HCT116 (cell line): ENCODE results near the gene FAM124B. TPM values are rescaled to one million over a fixed set of nuclear protein-coding genes. Genes with fewer than 3 reads are reported as not detected.
"Not testable (repeated sequence)": the region's sequence is repeated elsewhere in the genome, so short reads cannot be mapped to it uniquely, and the experiment has no call there.

ENCODE experiments used
- ATAC-seq: fragments of 200-7000 bp; cut with Tn5 transposase; 2 replicates; pipeline ENCODE4 v1.9.1; 2020; ENCODE audit warnings: mild to moderate bottlenecking, moderate library complexity
- BruUV-seq: library from RNA; stranded (reverse); fragments of 400-500 nt; replicated peaks from 2 replicates; lab custom pipeline; 2021; lab: Mats Ljungman, UMichigan
- CTCF ChIA-PET: fragments of 300-600 bp; sonication (Branson Sonifier 250); formaldehyde crosslinking; loops from one replicate; lab custom pipeline; 2021; ENCODE audit warnings: antibody characterized with exemption; lab: Charles Lee
- POLR2A ChIA-PET: fragments of 300-600, 350-600 bp; sonication (Branson Sonifier 250); formaldehyde crosslinking; loops from one replicate; lab custom pipeline; 2021; ENCODE audit warnings: antibody characterized with exemption; lab: Charles Lee
- RAD21 ChIA-PET, 2 experiments: fragments of 300-600 bp; sonication (Branson Sonifier 250); formaldehyde crosslinking; loops; one replicate each; lab custom pipeline; 2023; ENCODE audit warnings: low total read pairs in 2 of 2; ENCODE audit not compliant: uncharacterized antibody in 2 of 2, unreplicated experiment in 2 of 2, low non-redundant PET in 1 of 2; lab: Charles Lee
- DNase-seq: peaks from one replicate; pipeline ENCODE4 v3.0.0-alpha.2; 2010; ENCODE audit warnings: low read depth, low spot score
- H2AFZ ChIP-seq: fragments of 200-600 bp; shearing (Covaris generic), sonication (generic); 2 replicates; pipeline ENCODE4 v1.6.1; 2017; ENCODE audit warnings: low read depth, mixed run types, mixed read lengths, antibody characterized with exemption, low read length; ENCODE audit not compliant: poor library complexity, severe bottlenecking
- H3K27ac ChIP-seq: 2 replicates; pipeline ENCODE4 v1.5.1; 2012; ENCODE audit warnings: low read depth, low read length
- H3K27me3 ChIP-seq: fragments of 200-600 bp; sonication (generic); 2 replicates; pipeline ENCODE4 v1.6.1; 2016; ENCODE audit warnings: mixed run types, low read length, mixed read lengths; ENCODE audit not compliant: insufficient read depth
- H3K36me3 ChIP-seq, 2 experiments: fragments of 200-500 bp in 1 of 2; fragments of 200-600 bp in 1 of 2; sonication (Bioruptor generic) in 1 of 2; sonication (generic) in 1 of 2; 2 replicates each; pipeline versions ENCODE4 v1.5.1 to v1.6.1; 2014 to 2016; ENCODE audit warnings: low read length in 2 of 2, inconsistent platforms in 1 of 2, mixed read lengths in 1 of 2, mixed run types in 1 of 2; ENCODE audit not compliant: insufficient read depth in 2 of 2, control insufficient read depth in 1 of 2
- H3K4me1 ChIP-seq, 2 experiments: fragments of 200-600 bp in 1 of 2; sonication (generic) in 1 of 2; 2 replicates each; pipeline versions ENCODE4 v1.5.1 to v1.6.1; 2012 to 2017; ENCODE audit warnings: low read length in 2 of 2, inconsistent platforms in 1 of 2, mild to moderate bottlenecking in 1 of 2, mixed read lengths in 1 of 2, mixed run types in 1 of 2, moderate library complexity in 1 of 2; ENCODE audit not compliant: insufficient read depth in 2 of 2, control insufficient read depth in 1 of 2
- H3K4me2 ChIP-seq: fragments of 200-600 bp; sonication (generic); 2 replicates; pipeline ENCODE4 v1.6.1; 2017; ENCODE audit warnings: mixed run types, low read length, mixed read lengths
- H3K4me3 ChIP-seq, 2 experiments: fragments of 200-600 bp in 1 of 2; sonication (generic) in 1 of 2; replicated peaks in 1 of 2; 2 replicates each; pipeline ENCODE4 v1.5.1; 2011 to 2016; ENCODE audit warnings: low read length in 2 of 2, control low read depth in 1 of 2, low read depth in 1 of 2, mild to moderate bottlenecking in 1 of 2, mixed read lengths in 1 of 2, mixed run types in 1 of 2
- H3K79me2 ChIP-seq: fragments of 200-600 bp; sonication (generic); 2 replicates; pipeline ENCODE4 v1.6.1; 2017; ENCODE audit warnings: mild to moderate bottlenecking, mixed run types, low read length, moderate library complexity, mixed read lengths; ENCODE audit not compliant: insufficient read depth
- H3K9ac ChIP-seq: fragments of 200-600 bp; sonication (generic); 2 replicates; pipeline ENCODE4 v1.6.1; 2016; ENCODE audit warnings: low read length, mixed read lengths
- H3K9me2 ChIP-seq: fragments of 200-600 bp; sonication (generic), shearing (Covaris generic); 2 replicates; pipeline ENCODE4 v1.6.1; 2017; ENCODE audit warnings: mixed run types, mild to moderate bottlenecking, moderate library complexity; ENCODE audit not compliant: insufficient read depth
- H3K9me3 ChIP-seq, 2 experiments: fragments of 200-500 bp in 1 of 2; fragments of 200-600 bp in 1 of 2; sonication (Bioruptor generic) in 1 of 2; sonication (generic) in 1 of 2; 2 replicates each; pipeline ENCODE4 v1.6.1; 2014 to 2017; ENCODE audit warnings: low read length in 2 of 2, mixed read lengths in 2 of 2, inconsistent platforms in 1 of 2, low read depth in 1 of 2, mild to moderate bottlenecking in 1 of 2, mixed run types in 1 of 2, moderate library complexity in 1 of 2; ENCODE audit not compliant: control insufficient read depth in 1 of 2, insufficient read depth in 1 of 2
- H4K20me1 ChIP-seq: fragments of 200-600 bp; sonication (generic), shearing (Covaris generic); 2 replicates; pipeline ENCODE4 v1.6.1; 2017; ENCODE audit warnings: mixed run types, mild to moderate bottlenecking, moderate library complexity; ENCODE audit not compliant: insufficient read depth
- ATF3 ChIP-seq: IDR thresholded peaks from 2 replicates; pipeline ENCODE4 v1.6.1; 2012
- CEBPB ChIP-seq: IDR thresholded peaks from 2 replicates; pipeline ENCODE4 v1.6.1; 2012; ENCODE audit warnings: low read depth
- EZH2 ChIP-seq: fragments of 200-600 bp; sonication (generic); IDR thresholded peaks from 2 replicates; pipeline ENCODE4 v1.6.1; 2017; ENCODE audit warnings: antibody characterized with exemption, mixed run types
- EZH2phosphoT487 ChIP-seq: fragments of 200-600 bp; IDR thresholded peaks from 2 replicates; pipeline ENCODE4 v1.6.1; 2018; ENCODE audit warnings: antibody characterized with exemption, borderline replicate concordance
- JUND ChIP-seq: IDR thresholded peaks from 2 replicates; pipeline ENCODE4 v1.6.1; 2012
- MAX ChIP-seq: IDR thresholded peaks from 2 replicates; pipeline ENCODE4 v1.6.1; 2012
- SIN3A ChIP-seq: IDR thresholded peaks from 2 replicates; pipeline ENCODE4 v1.6.1; 2012; ENCODE audit warnings: low read depth
- SP1 ChIP-seq: IDR thresholded peaks from 2 replicates; pipeline ENCODE4 v1.6.1; 2012; ENCODE audit warnings: low read depth
- ZBTB33 ChIP-seq: IDR thresholded peaks from 2 replicates; pipeline ENCODE4 v1.6.1; 2011; ENCODE audit warnings: mild to moderate bottlenecking, low read length, moderate library complexity; ENCODE audit not compliant: insufficient replicate concordance; ENCODE audit errors: extremely low read depth
- intact Hi-C: fragments of 100-400 bp; cut with micrococcal nuclease; formaldehyde crosslinking; loops from 2 replicates; pipeline ENCODE4 v1.10.0; 2022
- total RNA-seq: library from RNA; stranded (reverse); gene quantifications from one replicate; pipeline ENCODE4 v1.2.1, GENCODE V29; 2021; ENCODE audit not compliant: unreplicated experiment

The FAM124B gene
- total RNA-seq, 1 experiment from 2014 or later = not detected

- no peak overlapping the region for H2AFZ ChIP-seq
- no peak overlapping the region for H3K4me2 ChIP-seq
- H3K4me1 ChIP-seq = no peaks in the 10 kb centered on the region
- ChIA-PET RAD21 (no interaction called here), CTCF (no interaction called here), POLR2A (no interaction called here)
- no TSS peak for BruUV-seq
- H3K79me2 ChIP-seq = no peaks in the 10 kb centered on the region
- no peaks in the 10 kb centered on the region for H3K27me3 ChIP-seq
- no peak overlapping the region for H3K9ac ChIP-seq
- H3K27ac ChIP-seq = no peak overlapping the region
- H3K9me3 ChIP-seq = no peaks in the 10 kb centered on the region
- ATAC-seq = no peak
- DNase-seq = no peak
- H3K4me3 ChIP-seq = no peak overlapping the region
- H3K36me3 ChIP-seq = no peaks in the 10 kb centered on the region
- TF ChIP-seq EZH2 (no peak), ZBTB33 (no peak), MAX (no peak), ATF3 (no peak), JUND (no peak), CEBPB (no peak), EZH2phosphoT487 (no peak), SP1 (no peak), SIN3A (no peak)
- no peaks in the 10 kb centered on the region for H4K20me1 ChIP-seq
- no peaks in the 10 kb centered on the region for H3K9me2 ChIP-seq
- intact Hi-C loops = no loop called here
Measured at GRCh38 chr2:224382973-224383555, 18.8 kb downstream of the FAM124B start.

- H3K9ac ChIP-seq, H3K27me3 ChIP-seq, H3K4me2 ChIP-seq, H3K4me3 ChIP-seq, H3K9me3 ChIP-seq, H3K9me2 ChIP-seq, BruUV-seq, POLR2A ChIA-PET, CTCF ChIA-PET, H3K4me1 ChIP-seq, H3K79me2 ChIP-seq, H2AFZ ChIP-seq, ATAC-seq, H3K36me3 ChIP-seq, H3K27ac ChIP-seq, intact Hi-C loops, RAD21 ChIA-PET, DNase-seq, H4K20me1 ChIP-seq: not testable (repeated sequence)
Measured at GRCh38 chr2:224382280-224382647, 19.6 kb downstream of the FAM124B start.
